HG02885 (cell line): ENCODE measurements around the gene SPTB.

Experiments used
- ATAC-seq: cut with Tn5 transposase; IDR thresholded peaks from one replicate; pipeline ENCODE4 v1.9.1; 2021; ENCODE audit warnings: mild to moderate bottlenecking; ENCODE audit not compliant: unreplicated experiment, poor library complexity

Gene SPTB

DNA sequence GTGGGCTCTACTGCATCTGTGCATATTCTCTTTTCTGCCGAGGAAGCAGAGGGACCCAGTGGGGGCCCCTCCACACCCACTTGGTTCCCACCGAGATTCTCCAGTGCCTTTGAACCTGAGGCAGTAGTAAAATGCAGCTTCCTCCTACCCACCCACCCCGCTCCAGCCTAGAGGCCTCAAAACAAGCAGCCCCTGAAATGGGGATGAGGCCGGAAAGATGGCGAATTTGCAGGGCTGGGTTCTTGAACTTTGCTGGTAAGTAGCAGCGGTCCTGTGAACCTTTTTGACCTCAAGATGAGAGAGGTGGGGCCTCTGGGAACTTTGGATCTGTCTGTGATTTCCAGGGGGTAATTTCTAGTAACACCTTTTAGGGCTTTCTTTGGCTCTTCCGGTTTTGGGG lies 160.1 kb downstream of the SPTB start:
- no peak for ATAC-seq

DNA sequence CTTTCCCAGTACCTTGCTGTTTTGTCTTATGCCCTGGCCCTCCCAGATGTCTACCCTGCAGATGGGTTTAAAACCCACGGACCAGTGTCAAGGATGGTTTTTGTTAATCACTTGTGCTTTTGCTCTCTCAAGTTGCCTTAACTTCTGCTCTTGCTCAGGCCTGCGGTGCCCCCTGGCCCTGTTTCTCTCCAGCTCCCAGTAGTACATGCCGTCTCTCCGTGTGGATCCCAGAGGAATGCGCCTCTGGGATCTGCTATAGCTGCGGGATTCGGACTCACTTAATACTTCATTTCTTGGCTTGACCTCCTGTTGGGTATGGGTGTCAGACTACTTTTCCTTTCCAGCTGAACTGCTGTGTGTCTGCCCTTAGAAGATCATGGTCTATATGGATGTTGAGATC lies 160.9 kb downstream of the SPTB start:
- ATAC-seq: no peak

- ATAC-seq: no peak
These were observed 161.8 kb downstream of the SPTB start for GRCh38 chr14:64717870-64718269.

DNA sequence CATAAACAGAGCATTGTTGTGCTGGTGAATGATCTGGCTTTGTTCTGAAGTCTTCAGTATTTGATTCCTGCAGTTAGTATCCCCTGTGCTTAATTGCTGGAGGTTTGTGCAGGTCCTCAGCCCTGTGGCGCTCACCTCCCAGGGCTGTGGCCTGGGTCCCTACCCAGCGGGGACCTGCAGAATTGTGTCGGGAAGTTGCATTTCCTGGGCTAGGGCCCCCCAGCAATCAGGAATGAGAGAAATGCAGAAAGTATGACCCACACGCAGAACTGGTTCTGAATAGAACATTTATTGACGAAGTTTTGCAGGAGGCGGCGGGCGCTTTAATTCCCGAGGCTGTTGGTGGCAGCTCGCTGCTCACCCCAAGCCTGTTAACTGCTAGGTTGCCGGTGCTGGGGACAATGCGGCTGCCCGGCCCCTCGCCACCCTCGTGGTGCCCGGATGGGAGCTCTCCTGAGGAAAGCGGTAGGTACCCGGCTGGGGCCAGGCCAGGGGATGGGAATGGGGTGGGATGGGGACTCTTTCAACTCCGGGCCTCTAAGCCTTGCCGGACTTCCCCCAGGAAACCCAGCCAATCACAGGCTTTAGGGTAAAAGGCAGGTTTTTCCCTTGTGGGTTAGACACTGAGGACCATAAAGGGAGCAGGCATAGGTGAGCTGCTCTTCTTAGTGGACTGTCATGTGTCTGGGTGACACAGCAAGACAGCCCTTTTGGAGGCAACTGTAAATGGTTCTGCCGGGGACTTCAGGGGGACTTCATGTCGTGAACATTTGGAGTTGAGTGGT lies 163.9 kb downstream of the SPTB start:
- ATAC-seq: no peak

- ATAC-seq: no peak
These were observed 164.5 kb downstream of the SPTB start for GRCh38 chr14:64715146-64715627.

DNA sequence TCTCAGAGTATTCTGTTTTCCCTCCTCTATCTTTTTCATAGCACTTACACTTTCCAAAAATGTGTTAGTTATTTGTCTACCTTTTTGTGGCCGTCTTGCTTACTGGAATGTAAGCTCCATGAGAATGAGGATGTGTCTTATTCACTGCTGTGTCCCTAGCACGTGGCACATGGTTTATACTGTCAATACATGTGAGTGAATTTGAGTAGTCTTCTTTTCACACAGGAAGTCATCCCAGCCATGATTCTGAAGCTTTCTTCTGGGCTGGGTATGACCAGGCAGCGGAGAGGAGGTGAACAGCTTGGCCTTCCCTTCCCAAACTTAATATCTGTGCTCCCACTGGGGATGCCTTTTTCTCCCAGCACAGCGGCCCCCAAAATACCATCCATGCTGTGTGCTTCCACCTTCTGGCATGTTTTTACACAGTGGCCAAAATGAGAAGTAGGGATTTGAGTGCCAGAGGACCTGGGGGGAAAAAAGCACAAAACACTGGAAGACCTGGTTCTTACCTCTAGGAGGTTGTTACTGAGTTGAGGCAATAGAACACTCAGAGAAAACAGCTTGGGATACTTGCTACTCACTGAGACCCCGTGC lies 165.2 kb downstream of the SPTB start:
- ATAC-seq: no peak

DNA sequence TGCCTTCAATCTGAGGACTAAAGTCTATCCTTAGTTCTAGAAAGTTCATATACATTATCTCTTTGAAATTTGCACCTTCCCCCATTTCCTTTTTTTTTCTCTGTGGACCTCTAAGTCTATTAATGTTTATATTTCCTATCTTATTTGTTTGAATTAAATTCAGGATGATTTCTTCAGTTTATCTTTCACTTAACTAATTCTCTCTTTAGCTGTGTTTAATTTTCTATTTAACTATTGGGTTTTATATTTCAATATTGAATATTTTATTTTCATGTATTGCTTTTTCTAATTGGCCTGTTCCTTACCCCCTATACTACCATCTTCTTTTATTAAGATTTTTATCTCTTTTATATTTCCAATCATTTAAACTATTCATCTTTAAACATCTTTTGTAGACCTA lies 166.0 kb downstream of the SPTB start:
- ATAC-seq: no peak

- ATAC-seq: no peak
These were observed 168.7 kb downstream of the SPTB start for GRCh38 chr14:64711039-64711438.

- ATAC-seq: no peak
These were observed 170.6 kb downstream of the SPTB start for GRCh38 chr14:64709126-64709525.

GRCh38 chr14:64708148-64709004 lies 171.3 kb downstream of the SPTB start:
- ATAC-seq: no peak

- ATAC-seq: no peak
These were observed 172.0 kb downstream of the SPTB start for GRCh38 chr14:64707661-64708060.

GRCh38 chr14:64706593-64707193 lies 173.0 kb downstream of the SPTB start:
- ATAC-seq: no peak

DNA sequence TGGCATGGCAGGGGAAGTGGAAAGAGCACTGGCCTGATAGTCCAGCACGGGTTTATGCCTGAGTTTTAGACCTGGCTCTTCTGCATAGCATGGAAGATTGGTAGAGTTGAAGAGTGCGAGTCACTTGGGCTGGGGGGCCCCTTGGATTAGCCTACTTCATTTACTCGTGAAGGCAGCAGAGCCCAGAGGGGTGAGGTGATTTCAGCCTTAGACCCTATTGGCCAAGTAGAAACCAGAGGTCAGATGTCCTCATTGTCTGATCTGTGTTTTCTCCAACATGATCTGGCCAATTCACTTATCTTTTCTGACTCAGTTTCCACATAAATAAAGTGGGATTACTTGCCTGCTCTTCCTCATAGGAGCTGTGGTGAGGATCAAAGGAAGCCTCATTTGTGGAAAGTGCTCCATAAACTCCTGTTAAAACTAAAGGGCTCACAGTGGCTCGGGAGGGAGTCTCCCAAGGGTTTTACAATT lies 173.6 kb downstream of the SPTB start:
- ATAC-seq: no peak

DNA sequence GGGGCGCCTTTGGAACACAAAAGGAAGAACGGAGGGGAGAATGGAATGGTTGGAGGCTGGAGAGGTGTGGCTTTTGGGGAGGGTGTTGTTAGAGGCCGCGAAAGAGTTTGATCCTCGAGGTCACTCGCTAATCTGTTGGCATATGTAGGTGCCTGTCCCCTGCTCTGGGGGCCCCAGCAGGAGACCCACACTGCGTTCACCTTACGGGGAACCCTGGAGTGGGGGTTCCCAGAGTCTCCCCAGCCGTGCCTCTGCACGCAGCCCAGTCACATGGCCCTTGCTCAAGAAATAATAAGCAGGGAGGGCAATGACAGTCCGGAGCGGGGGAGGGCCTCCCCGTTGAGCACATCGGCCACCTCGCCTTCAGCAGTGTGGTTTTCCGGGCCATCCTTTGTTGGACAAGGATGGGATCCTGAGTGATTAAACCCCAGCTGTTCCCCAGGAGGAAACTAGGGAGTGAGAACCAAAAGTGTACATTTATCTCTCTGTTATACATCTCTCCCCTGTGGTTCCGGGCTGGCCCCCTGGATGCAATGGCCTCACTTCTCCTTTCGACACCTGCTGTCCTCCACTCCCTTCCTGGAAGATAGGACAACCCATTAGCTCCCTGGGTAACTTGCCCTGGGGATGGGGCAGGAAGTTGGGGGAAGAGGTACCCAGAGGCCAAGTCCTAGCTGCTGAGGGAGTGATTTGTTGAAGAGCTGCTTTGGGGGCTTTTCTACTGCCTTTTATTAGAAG lies 174.2 kb downstream of the SPTB start:
- ATAC-seq: no peak

DNA sequence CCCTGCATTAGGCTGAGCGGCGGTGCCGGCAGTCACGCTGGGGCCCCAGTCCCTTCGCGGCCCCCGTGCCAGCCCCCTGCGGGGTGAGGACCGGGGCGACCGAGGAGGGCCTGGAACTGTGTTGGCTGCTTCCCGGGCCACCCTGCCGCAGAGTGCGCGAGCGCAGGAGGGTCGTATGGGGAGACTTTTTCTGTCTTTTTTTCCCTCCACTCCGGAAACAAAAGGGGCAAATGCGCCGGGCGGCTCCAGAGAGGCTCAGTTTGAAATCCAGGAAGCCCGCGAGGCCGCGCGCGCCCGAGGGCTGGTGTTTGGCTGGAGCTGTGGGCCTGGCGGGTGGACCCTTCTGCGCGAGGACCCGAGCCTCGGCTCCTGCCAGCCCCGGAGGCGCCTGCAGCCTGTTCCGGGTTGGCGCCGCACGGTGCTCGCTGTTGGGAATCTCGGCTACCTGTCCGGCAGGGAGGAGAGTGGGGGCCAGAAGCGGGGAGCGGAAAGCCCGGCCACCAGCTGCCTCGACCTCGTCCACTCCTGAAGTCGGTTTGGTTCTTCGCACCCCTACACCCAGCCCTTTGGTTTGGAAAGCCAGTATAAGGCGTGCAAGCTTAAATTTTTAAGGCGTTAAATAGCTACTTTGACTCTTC lies 174.8 kb downstream of the SPTB start:
- ATAC-seq: no peak

- ATAC-seq: no peak
These were observed 175.5 kb downstream of the SPTB start, which contains the start of gene PLEKHG3 for GRCh38 chr14:64704143-64704742. Gene PLEKHG3, plus strand, starts transcription at chr14:64704424. Its CDS starts 23,208 bp downstream, at chr14:64727632.

DNA sequence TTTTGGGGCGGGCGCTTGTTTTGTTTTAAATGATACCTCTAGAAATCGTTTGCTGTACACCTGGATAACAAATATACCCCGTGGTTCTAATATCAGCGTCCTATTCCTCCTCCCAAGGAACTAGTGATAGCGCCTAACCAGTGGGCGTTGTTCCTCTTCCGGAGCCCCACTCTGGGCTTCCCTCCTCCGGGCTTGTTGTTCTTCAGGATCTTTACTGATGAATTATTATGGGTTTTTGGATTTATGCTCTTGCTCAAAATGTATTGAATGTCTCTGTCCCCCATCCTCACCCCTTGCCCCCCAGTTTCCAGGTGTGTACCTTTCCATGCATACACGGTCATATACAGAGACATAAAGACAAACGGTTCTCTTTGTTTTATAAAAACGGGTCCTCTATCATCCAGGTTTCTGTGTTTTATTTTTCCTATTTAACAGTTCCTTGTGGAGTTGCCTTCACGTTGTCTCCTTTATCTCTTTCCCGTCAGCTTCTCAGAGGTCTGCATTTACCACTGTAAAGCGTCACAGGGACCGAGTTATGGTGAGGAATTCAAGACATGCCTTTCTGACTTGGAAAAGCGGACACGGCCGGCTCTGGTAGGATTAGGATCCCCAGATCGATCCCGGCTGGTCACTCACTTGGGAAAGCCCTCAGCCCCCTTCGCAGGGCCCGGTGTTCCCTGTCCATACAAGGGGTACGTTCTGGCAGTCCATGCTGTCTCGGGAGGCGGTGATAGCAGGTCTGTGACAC lies 176.1 kb downstream of the SPTB start:
- no peak for ATAC-seq
